IgD-negative memory B cell (primary cell): Measurements from ENCODE around the gene MMGT1. TPM values are rescaled to one million over a fixed set of nuclear protein-coding genes. Genes with fewer than 3 reads are reported as not detected.

ENCODE experiments used
- H3K27ac Mint-ChIP-seq, 3 donors: one replicate each; pipeline ENCODE4 v1.8.0; 2020 to 2022; ENCODE audit warnings: mild to moderate bottlenecking in 3 of 3, mixed read lengths in 3 of 3, moderate library complexity in 1 of 3
- H3K27me3 Mint-ChIP-seq: one replicate; pipeline ENCODE4 v1.8.0; 2021; ENCODE audit warnings: mixed read lengths
- H3K36me3 Mint-ChIP-seq: one replicate; pipeline ENCODE4 v1.8.0; 2020; ENCODE audit warnings: mild to moderate bottlenecking, mixed read lengths
- H3K4me1 Mint-ChIP-seq, 3 donors: one replicate each; pipeline ENCODE4 v1.8.0; 2020 to 2022; ENCODE audit warnings: mixed read lengths in 3 of 3, mild to moderate bottlenecking in 1 of 3
- H3K4me3 Mint-ChIP-seq, 4 donors: one replicate each; pipeline ENCODE4 v1.8.0; 2020 to 2022; ENCODE audit warnings: mild to moderate bottlenecking in 4 of 4, mixed read lengths in 4 of 4, moderate library complexity in 3 of 4
- H3K9me3 Mint-ChIP-seq, 3 donors: one replicate each; pipeline ENCODE4 v1.8.0; 2020 to 2021; ENCODE audit warnings: mixed read lengths in 3 of 3, mild to moderate bottlenecking in 1 of 3
- polyA plus RNA-seq: library from polyadenylated mRNA; unstranded; fragments of 300-500 nt; fragmentation: Illumina TruSeq; gene quantifications from one replicate; pipeline ENCODE4 v1.2.3, GENCODE V29; 2021

Gene MMGT1
- 6.1 TPM for polyA plus RNA-seq

GRCh38 chrX:135973548-135974278 is at the start of gene MMGT1:
MMGT1 (minus strand) TSS chrX:135973988; CDS start chrX:135973675, 313 bp downstream.
- Mint-ChIP-seq H3K9me3 (no peaks in the 10 kb centered on the region), H3K4me1 (peaks cover 16 to 21% (median 17%) of the 10 kb centered on the region in 3 donors), H3K27me3 (peaks cover under 1% of the 10 kb centered on the region), H3K27ac (peak within 1 kb of the TSS; percentile 80 to 97 (median 92)), H3K4me3 (peak within 1 kb of the TSS; percentile 90 to 99 (median 95)), H3K36me3 (no peaks in the 10 kb centered on the region)

GRCh38 chrX:136021903-136022302 is 48.1 kb upstream of the MMGT1 start:
- no peaks in the 10 kb centered on the region for H3K9me3 Mint-ChIP-seq
- H3K4me3 Mint-ChIP-seq, result no peak overlapping the region
- peaks cover 0 to 2% (median 0%) of the 10 kb centered on the region in 3 donors for H3K4me1 Mint-ChIP-seq
- no peak overlapping the region for H3K27ac Mint-ChIP-seq
- H3K27me3 Mint-ChIP-seq, result no peaks in the 10 kb centered on the region
- H3K36me3 Mint-ChIP-seq, result peaks cover 4% of the 10 kb centered on the region

DNA sequence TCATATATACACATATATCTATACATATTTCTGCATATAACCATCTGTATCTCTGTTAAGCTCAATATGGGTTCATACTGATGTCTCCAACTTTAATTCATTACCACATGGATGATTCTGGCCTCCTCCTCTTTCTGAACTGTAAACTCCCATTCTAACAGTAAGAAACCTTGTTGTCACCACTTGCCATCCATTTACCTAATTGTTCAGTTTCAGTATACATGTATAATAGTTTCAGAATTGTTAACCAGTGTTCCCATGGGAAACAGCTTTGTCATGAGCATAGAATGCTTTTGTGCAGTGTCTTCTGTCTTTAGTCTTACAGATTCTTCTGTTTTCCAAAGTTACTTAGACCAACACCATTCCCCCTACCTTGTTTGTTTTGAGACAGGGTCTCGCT is 47.4 kb upstream of the MMGT1 start:
- Mint-ChIP-seq H3K27me3 (no peaks in the 10 kb centered on the region), H3K36me3 (peaks cover 4% of the 10 kb centered on the region), H3K4me3 (no peak overlapping the region), H3K9me3 (no peaks in the 10 kb centered on the region), H3K27ac (no peak overlapping the region), H3K4me1 (peaks cover 0 to 2% (median 0%) of the 10 kb centered on the region in 3 donors)

- Mint-ChIP-seq H3K27ac (no peak overlapping the region), H3K4me3 (no peak overlapping the region), H3K9me3 (no peaks in the 10 kb centered on the region), H3K4me1 (peaks cover 0 to 2% (median 0%) of the 10 kb centered on the region in 3 donors), H3K27me3 (no peaks in the 10 kb centered on the region), H3K36me3 (peaks cover 4% of the 10 kb centered on the region)
Observed at GRCh38 chrX:136019226-136019625, 45.4 kb upstream of the MMGT1 start.

- Mint-ChIP-seq H3K9me3 (no peaks in the 10 kb centered on the region), H3K4me1 (peaks cover 0 to 2% (median 0%) of the 10 kb centered on the region in 3 donors), H3K36me3 (peaks cover 7% of the 10 kb centered on the region), H3K27ac (no peak overlapping the region), H3K27me3 (no peaks in the 10 kb centered on the region), H3K4me3 (no peak overlapping the region)
Observed at GRCh38 chrX:136016881-136017280, 43.1 kb upstream of the MMGT1 start.

DNA sequence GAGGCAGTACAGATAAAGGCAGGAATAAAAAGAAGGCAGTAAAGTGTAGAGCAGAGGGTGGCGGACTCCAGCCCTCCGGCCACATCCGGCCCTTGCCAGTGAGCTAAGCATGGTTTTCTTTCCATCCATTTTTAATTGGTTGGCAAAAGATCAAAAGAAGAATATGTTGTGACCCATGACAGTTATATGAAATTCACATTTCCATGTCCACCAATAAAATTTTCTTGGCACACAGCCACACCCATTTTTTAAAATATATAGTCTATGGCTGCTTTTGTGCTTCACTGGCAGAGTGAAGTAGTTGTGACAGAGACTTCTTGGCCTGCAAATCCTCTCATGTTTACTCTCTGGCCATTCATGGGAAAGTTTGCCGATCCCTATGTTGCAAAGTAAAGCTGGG is 41.2 kb upstream of the MMGT1 start:
- Mint-ChIP-seq H3K4me3 (no peak overlapping the region), H3K9me3 (no peaks in the 10 kb centered on the region), H3K4me1 (no peaks in the 10 kb centered on the region), H3K36me3 (peaks cover 4% of the 10 kb centered on the region), H3K27ac (no peak overlapping the region), H3K27me3 (no peaks in the 10 kb centered on the region)

DNA sequence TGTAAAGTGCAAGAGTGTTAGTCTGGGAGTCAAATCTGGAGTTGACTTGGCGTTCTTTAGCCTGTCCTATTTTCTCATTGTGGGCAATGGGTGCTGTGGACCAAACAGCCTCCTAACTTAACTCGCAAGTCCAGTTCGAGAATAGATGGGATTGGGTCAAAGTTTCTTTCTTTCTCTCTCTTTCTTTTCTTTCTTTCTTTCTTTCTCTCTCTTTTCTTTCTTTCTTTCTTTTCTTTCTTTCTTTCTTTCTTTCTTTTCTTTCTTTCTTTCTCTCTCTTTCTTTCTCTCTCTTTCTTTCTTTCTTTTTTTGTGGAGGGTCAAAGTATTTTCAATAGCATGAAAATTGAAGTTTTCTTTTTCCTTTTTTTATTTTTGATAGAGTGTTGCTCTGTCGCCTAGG is 14.5 kb upstream of the MMGT1 start:
- Mint-ChIP-seq H3K4me1 (peaks cover 20 to 28% (median 25%) of the 10 kb centered on the region in 3 donors), H3K4me3 (no peak overlapping the region), H3K36me3 (peaks cover 4% of the 10 kb centered on the region), H3K9me3 (no peaks in the 10 kb centered on the region), H3K27ac (no peak overlapping the region), H3K27me3 (no peaks in the 10 kb centered on the region)

DNA sequence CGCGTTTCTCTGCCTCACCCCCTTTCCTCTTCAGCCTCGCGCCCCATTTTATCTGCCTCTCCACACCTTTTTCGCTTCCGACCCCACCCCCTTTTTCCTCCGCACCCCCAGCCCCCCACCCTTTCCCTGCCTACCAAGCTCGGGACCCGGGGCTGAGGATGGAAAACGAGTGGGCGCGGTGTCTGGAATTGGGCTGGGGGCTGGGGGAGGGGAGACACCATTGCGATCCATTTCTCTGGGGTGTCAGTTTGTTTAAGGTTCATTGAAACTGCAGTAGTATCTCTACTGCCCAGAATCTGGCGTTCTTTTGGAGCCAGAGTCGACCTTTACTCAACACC is 12.2 kb upstream of the MMGT1 start:
- H3K36me3 Mint-ChIP-seq, result peaks cover 2% of the 10 kb centered on the region
- H3K4me1 Mint-ChIP-seq, result peaks cover 17 to 31% (median 23%) of the 10 kb centered on the region in 3 donors
- H3K27ac Mint-ChIP-seq, result peak overlapping the region; percentile 78 to 82 (median 82)

DNA sequence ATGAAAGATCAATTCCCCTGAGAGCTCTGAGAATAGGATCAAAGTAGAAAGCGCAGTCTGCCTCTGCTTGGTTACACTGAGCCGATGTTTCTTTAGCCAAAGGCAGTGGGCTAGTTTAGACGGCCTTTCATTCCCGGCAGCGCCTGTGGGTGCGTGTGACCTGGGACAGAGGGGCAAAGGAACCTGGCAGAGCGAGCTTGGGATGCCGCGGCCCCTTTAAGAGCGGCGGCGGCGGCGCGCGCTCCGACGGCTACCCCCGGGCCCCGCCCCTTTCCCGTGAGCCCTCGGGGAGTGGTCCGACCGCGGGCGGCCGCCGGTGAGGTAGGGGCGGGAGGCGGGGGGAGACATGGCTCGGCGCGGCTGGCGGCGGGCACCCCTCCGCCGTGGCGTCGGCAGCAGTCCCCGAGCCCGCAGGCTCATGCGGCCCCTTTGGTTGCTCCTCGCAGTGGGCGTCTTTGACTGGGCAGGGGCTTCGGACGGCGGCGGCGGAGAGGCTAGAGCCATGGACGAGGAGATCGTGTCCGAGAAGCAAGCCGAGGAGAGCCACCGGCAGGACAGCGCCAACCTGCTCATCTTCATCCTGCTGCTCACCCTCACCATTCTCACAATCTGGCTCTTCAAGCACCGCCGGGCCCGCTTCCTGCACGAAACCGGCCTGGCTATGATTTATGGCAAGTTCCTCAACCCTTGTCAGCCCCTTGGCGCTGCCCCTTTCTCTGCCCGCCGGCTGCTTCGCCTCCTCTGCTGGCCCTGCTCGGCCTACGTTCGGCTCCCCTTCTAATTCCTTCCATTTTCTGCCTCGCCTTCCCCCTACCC is 11.6 kb upstream of the MMGT1 start, which contains the start of gene SLC9A6:
TSS of gene SLC9A6 (plus strand) at position 279 of the 816 bp plus-strand sequence. CDS start at position 503, 224 bp downstream.
- H3K9me3 Mint-ChIP-seq, result no peaks in the 10 kb centered on the region

More for the DNA sequence above, 12.2 kb upstream of the MMGT1 start:
- Mint-ChIP-seq H3K27me3 (no peaks in the 10 kb centered on the region), H3K9me3 (no peaks in the 10 kb centered on the region), H3K4me3 (peak overlapping the region; percentile 87 to 96 (median 92))

DNA sequence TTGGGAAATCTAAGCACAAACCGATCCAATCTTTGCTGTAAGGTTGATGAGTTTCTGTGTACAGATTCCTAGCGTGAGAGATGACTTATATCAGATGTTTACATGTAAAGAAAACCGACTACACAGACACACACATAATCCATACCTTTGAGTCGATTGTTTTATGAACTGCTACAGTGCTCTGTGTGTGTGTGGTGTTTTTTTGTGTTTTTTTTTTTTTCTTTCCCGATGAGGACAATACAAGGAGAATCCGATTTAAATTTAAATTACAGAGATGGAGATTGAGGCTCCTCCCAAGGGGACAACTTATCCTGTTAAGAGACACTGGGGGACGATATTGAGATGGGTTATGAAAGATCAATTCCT is 11.0 kb upstream of the MMGT1 start:
- H3K27me3 Mint-ChIP-seq, result no peaks in the 10 kb centered on the region
- peaks cover 2% of the 10 kb centered on the region for H3K36me3 Mint-ChIP-seq
- peak overlapping the region; percentile 58 to 79 (median 78) for H3K27ac Mint-ChIP-seq
- no peaks in the 10 kb centered on the region for H3K9me3 Mint-ChIP-seq
- H3K4me1 Mint-ChIP-seq, result peaks cover 17 to 31% (median 23%) of the 10 kb centered on the region in 3 donors
- H3K4me3 Mint-ChIP-seq, result peak overlapping the region; percentile 77 to 92 (median 90)

More for the DNA sequence above, 11.6 kb upstream of the MMGT1 start, which contains the start of gene SLC9A6:
- Mint-ChIP-seq H3K27ac (peak within 1 kb of the TSS; percentile 78 to 82 (median 82)), H3K4me3 (peak within 1 kb of the TSS; percentile 87 to 96 (median 92)), H3K27me3 (no peaks in the 10 kb centered on the region), H3K4me1 (peaks cover 17 to 31% (median 23%) of the 10 kb centered on the region in 3 donors), H3K36me3 (peaks cover 2% of the 10 kb centered on the region)

- H3K36me3 Mint-ChIP-seq, result peaks cover 2% of the 10 kb centered on the region
- no peaks in the 10 kb centered on the region for H3K27me3 Mint-ChIP-seq
- H3K9me3 Mint-ChIP-seq, result no peaks in the 10 kb centered on the region
- peaks cover 17 to 28% (median 23%) of the 10 kb centered on the region in 3 donors for H3K4me1 Mint-ChIP-seq
- H3K4me3 Mint-ChIP-seq, result peak overlapping the region; percentile 77 to 92 (median 90)
- peak overlapping the region; percentile 58 to 79 (median 78) for H3K27ac Mint-ChIP-seq
Observed at GRCh38 chrX:135984256-135984655, 10.5 kb upstream of the MMGT1 start.

- Mint-ChIP-seq H3K27ac (peak overlapping the region in 1 of 3 donors; percentile 21), H3K9me3 (no peaks in the 10 kb centered on the region), H3K4me1 (peaks cover 17 to 28% (median 23%) of the 10 kb centered on the region in 3 donors), H3K4me3 (peak overlapping the region in 3 of 4 donors; percentile 22 to 92 (median 48)), H3K36me3 (peaks cover 2% of the 10 kb centered on the region), H3K27me3 (peaks cover 2% of the 10 kb centered on the region)
Observed at GRCh38 chrX:135982860-135983259, 9.1 kb upstream of the MMGT1 start.

- Mint-ChIP-seq H3K4me3 (peak overlapping the region in 1 of 4 donors; percentile 27), H3K27me3 (peaks cover 2% of the 10 kb centered on the region), H3K4me1 (peaks cover 19 to 26% (median 23%) of the 10 kb centered on the region in 3 donors), H3K27ac (peak overlapping the region in 1 of 3 donors; percentile 2), H3K9me3 (no peaks in the 10 kb centered on the region), H3K36me3 (peaks cover 2% of the 10 kb centered on the region)
Observed at GRCh38 chrX:135981668-135982067, 7.9 kb upstream of the MMGT1 start.

- H3K9me3 Mint-ChIP-seq, result no peaks in the 10 kb centered on the region
- peaks cover 2% of the 10 kb centered on the region for H3K27me3 Mint-ChIP-seq
- no peak overlapping the region for H3K27ac Mint-ChIP-seq
- peaks cover 16 to 22% (median 20%) of the 10 kb centered on the region in 3 donors for H3K4me1 Mint-ChIP-seq
- H3K36me3 Mint-ChIP-seq, result peaks cover 2% of the 10 kb centered on the region
- H3K4me3 Mint-ChIP-seq, result peak overlapping the region in 1 of 4 donors; percentile 8
Observed at GRCh38 chrX:135981010-135981409, 7.2 kb upstream of the MMGT1 start.

DNA sequence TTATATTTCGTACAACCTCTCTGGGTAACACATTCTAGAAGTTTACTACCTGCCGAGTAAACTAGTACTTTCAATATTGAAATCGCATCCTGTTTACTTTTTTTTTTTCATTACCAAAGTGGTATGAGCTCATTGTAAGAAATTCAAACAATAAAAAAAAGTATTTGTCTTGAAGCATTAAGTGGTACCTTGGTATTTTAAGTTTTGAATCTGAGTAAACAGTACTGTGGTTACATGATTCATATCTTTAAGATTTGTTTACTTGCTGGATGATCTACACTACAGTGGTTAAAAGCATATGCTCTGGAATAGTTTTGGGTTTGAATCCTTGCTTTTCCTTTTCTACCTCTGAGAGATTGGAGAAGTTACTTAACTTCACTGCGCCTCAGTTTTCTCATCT is 3.8 kb upstream of the MMGT1 start:
- peaks cover 2% of the 10 kb centered on the region for H3K36me3 Mint-ChIP-seq
- no peaks in the 10 kb centered on the region for H3K9me3 Mint-ChIP-seq
- H3K27me3 Mint-ChIP-seq, result peaks cover 2% of the 10 kb centered on the region
- H3K27ac Mint-ChIP-seq, result no peak overlapping the region
- H3K4me3 Mint-ChIP-seq, result no peak overlapping the region
- peaks cover 9 to 15% (median 11%) of the 10 kb centered on the region in 3 donors for H3K4me1 Mint-ChIP-seq
